DND-41 (cell line): ENCODE data around the gene LMAN2.

Source experiments
- EZH2 ChIP-seq: IDR thresholded peaks from 3 replicates; pipeline ENCODE4 v1.6.1; 2012; ENCODE audit warnings: borderline replicate concordance, low read depth, mild to moderate bottlenecking, moderate library complexity, low read length, inconsistent platforms; ENCODE audit not compliant: severe bottlenecking
- TF ChIP-seq, protein P1 (sequence below): IDR thresholded peaks from 2 replicates; pipeline ENCODE4 v1.5.1; 2012; ENCODE audit warnings: borderline replicate concordance, low read length, moderate library complexity, mild to moderate bottlenecking; ENCODE audit not compliant: poor library complexity, severe bottlenecking; ENCODE audit errors: extremely low read depth

DNA sequence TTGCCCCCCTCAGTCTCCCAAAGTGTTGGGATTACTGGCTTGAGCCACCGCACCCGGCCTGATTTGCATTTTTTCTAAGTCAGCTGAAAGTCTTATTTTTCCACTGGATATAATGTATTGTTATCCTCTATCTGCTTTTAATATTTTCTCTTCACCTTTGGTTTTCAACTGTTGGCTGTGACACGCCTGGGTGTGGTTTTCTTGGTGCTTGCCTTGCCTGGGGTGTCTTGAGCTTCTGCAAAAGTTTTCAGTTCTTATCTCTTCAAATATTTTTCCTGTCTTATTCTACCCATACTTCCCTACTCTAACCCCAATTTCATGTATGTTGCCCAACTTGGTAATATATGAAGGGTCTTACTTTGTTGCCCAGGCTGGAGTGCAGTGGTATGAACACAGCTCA, 35.5 kb downstream of the LMAN2 start:
- TF ChIP-seq, protein P1, sequence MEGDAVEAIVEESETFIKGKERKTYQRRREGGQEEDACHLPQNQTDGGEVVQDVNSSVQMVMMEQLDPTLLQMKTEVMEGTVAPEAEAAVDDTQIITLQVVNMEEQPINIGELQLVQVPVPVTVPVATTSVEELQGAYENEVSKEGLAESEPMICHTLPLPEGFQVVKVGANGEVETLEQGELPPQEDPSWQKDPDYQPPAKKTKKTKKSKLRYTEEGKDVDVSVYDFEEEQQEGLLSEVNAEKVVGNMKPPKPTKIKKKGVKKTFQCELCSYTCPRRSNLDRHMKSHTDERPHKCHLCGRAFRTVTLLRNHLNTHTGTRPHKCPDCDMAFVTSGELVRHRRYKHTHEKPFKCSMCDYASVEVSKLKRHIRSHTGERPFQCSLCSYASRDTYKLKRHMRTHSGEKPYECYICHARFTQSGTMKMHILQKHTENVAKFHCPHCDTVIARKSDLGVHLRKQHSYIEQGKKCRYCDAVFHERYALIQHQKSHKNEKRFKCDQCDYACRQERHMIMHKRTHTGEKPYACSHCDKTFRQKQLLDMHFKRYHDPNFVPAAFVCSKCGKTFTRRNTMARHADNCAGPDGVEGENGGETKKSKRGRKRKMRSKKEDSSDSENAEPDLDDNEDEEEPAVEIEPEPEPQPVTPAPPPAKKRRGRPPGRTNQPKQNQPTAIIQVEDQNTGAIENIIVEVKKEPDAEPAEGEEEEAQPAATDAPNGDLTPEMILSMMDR: no peak
- TF ChIP-seq EZH2: no peak
